IPS-20b (cell line): ENCODE results near the gene COPE.

Experiments
- H3K27ac ChIP-seq: one replicate; pipeline ENCODE4 v1.5.1; 2013; ENCODE audit warnings: low read length
- H3K27me3 ChIP-seq: 2 replicates; pipeline ENCODE4 v1.6.1; 2013; ENCODE audit warnings: mild to moderate bottlenecking, low read length, inconsistent platforms; ENCODE audit not compliant: insufficient read depth
- H3K36me3 ChIP-seq: 2 replicates; pipeline ENCODE4 v1.6.1; 2013; ENCODE audit warnings: low read depth, mild to moderate bottlenecking, inconsistent platforms, low read length, moderate library complexity; ENCODE audit not compliant: insufficient read depth
- H3K4me1 ChIP-seq: 2 replicates; pipeline ENCODE4 v1.6.1; 2013; ENCODE audit warnings: mild to moderate bottlenecking, control low read depth, inconsistent platforms, low read length, moderate library complexity; ENCODE audit not compliant: insufficient read depth
- H3K4me3 ChIP-seq: 2 replicates; pipeline ENCODE4 v1.5.1; 2013; ENCODE audit warnings: mild to moderate bottlenecking, low read length, inconsistent platforms
- H3K9ac ChIP-seq: 2 replicates; pipeline ENCODE4 v1.6.1; 2013; ENCODE audit warnings: low read depth, mild to moderate bottlenecking, inconsistent platforms, low read length, moderate library complexity
- H3K9me3 ChIP-seq: 2 replicates; pipeline ENCODE4 v1.6.1; 2013; ENCODE audit warnings: mild to moderate bottlenecking, low read depth, low read length, inconsistent platforms; ENCODE audit not compliant: insufficient read depth

The COPE gene

DNA sequence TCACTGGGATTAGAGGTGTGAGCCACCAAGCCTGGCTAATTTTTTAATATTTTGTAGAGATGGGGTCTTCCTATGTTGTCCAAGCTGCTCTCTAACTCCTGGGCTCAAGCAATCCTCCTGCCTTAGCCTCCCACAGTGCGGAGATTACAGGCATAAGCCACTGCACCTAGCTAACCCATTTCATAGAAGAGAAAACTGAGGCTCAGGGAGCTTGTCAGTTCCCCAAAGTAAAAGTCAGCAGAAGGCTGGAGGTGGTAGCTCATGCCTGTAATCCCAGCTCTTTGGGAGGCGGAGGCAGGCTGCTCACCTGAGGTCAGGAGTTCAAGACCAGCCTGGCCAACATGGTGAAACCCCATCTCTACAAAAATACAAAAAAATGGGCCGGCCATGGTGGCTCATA is 30.7 kb upstream of the COPE start:
- Histone ChIP-seq H3K9ac (no peak overlapping the region), H3K27ac (no peak overlapping the region), H3K9me3 (no peaks in the 10 kb centered on the region), H3K4me1 (no peaks in the 10 kb centered on the region), H3K4me3 (no peak overlapping the region), H3K36me3 (no peaks in the 10 kb centered on the region), H3K27me3 (no peaks in the 10 kb centered on the region)

DNA sequence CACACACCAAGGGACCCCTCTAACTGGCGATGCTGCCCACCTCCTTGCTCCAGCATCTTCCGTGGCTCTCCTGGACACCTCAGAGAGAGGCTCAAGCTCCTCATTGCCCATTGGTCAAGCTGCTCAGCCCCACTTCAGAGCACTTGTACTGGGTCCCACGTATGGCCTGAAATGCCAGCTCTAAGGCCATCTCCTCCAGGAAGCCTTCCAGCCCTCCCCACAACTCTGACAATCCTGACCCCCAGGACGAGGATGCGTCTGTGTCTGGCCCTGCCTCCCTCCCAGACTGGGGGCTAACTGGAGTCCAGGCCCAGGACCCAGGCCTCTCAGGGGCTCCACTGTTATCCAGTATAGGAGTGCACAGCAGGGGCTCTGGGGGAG is 29.8 kb upstream of the COPE start:
- no peak overlapping the region for H3K9ac ChIP-seq
- H3K4me3 ChIP-seq: no peak overlapping the region
- no peaks in the 10 kb centered on the region for H3K36me3 ChIP-seq
- H3K9me3 ChIP-seq: no peaks in the 10 kb centered on the region
- H3K4me1 ChIP-seq: no peaks in the 10 kb centered on the region
- H3K27ac ChIP-seq: no peak overlapping the region
- no peaks in the 10 kb centered on the region for H3K27me3 ChIP-seq

- Histone ChIP-seq H3K36me3 (no peaks in the 10 kb centered on the region), H3K27me3 (no peaks in the 10 kb centered on the region), H3K4me3 (no peak overlapping the region), H3K9ac (no peak overlapping the region), H3K27ac (no peak overlapping the region), H3K9me3 (no peaks in the 10 kb centered on the region), H3K4me1 (no peaks in the 10 kb centered on the region)
These were observed 29.1 kb upstream of the COPE start for GRCh38 chr19:18948075-18948975.

DNA sequence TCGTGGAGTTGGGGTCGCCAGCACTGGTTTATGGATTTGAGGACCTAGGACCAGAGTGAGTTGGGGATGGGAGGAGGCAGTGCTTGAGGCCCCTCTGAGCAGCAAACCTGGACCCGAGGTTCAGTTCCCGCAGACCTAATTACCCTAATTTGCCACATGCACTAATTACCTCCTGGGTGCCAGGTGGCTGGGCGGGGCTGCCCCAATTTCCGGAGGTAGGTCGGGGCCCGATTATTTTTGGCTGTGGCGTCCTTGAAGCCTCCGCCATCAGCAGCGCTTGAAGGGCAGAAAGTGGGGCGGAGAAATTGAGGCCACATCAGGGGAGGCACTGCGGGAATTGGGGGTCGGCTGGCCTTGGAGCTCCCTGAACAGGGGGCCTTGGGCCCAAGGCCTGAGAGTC is 27.7 kb upstream of the COPE start:
- Histone ChIP-seq H3K27me3 (peaks cover 1% of the 10 kb centered on the region), H3K27ac (no peak overlapping the region), H3K9me3 (no peaks in the 10 kb centered on the region), H3K4me1 (no peaks in the 10 kb centered on the region), H3K9ac (no peak overlapping the region), H3K36me3 (no peaks in the 10 kb centered on the region), H3K4me3 (no peak overlapping the region)

DNA sequence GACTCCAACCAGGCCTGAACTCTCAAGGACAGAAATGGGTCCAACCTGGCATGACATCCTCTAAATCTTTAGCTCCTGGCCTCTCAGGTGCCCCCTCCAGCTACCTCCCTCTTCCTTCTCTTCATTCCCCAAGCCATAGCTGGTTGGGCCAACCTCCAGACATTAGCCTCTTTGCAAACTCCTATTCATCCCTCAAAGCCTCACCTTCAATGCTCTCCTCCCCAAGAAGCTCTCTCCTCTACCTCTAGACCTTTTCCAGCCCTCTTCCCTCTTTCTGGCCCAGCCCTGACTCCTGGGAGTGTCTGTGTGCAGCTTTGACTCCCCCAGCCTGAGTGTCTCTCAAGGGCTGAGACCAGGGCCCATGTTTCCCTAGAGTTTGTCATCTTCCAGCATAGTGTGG is 27.1 kb upstream of the COPE start:
- Histone ChIP-seq H3K4me3 (no peak overlapping the region), H3K36me3 (no peaks in the 10 kb centered on the region), H3K9me3 (no peaks in the 10 kb centered on the region), H3K27ac (no peak overlapping the region), H3K9ac (no peak overlapping the region), H3K27me3 (peaks cover 7% of the 10 kb centered on the region), H3K4me1 (no peaks in the 10 kb centered on the region)

- Histone ChIP-seq H3K4me1 (no peaks in the 10 kb centered on the region), H3K9me3 (no peaks in the 10 kb centered on the region), H3K27ac (no peak overlapping the region), H3K4me3 (no peak overlapping the region), H3K27me3 (peaks cover 12% of the 10 kb centered on the region), H3K36me3 (no peaks in the 10 kb centered on the region), H3K9ac (no peak overlapping the region)
These were observed 26.1 kb upstream of the COPE start for GRCh38 chr19:18945297-18945696.

DNA sequence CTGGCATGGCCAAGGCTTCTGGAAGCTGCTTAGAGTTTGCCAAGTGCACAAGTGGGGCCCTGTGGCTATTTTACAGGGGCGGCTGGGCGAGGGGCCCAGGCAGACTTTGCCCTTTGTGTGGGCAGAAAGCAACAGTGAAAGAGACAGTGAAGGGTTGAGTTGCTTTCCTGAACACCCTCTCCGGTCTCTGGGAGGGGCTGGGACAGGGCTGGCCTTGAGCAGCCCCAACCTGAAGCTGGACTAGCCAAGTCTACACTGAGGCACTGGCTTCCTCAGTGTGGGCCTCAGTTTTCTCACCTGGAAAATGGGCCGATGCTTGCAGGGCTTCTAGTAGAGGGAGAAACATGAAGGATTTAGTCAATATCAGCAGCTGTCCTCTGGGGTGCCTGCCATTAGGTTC is 24.3 kb upstream of the COPE start:
- H3K9me3 ChIP-seq: no peaks in the 10 kb centered on the region
- no peak overlapping the region for H3K4me3 ChIP-seq
- peaks cover 5% of the 10 kb centered on the region for H3K4me1 ChIP-seq
- H3K9ac ChIP-seq: no peak overlapping the region
- H3K27ac ChIP-seq: no peak overlapping the region
- H3K27me3 ChIP-seq: peaks cover 15% of the 10 kb centered on the region
- H3K36me3 ChIP-seq: 0 out of 2 replicates have a peak, but pooled peaks cover under 1% of the 10 kb centered on the region

DNA sequence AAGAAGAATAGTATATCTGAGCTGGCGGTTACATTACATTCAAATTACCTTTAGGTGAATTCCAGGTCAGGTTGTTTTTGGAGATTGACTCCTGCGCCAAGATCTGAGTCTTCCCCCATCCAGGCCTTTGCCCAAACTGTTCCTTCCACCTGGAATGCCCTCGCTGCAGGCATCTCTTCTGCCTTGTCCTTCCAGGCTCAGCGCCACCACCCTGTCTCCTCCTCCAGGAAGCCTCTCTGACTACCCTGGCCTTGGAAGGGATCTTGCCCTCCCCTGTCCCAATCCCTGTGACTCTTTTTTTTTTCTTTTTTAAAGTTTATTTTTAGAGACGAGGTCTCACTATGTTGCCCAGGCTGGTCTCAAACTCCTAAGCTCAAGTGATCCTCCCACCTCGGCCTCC is 23.5 kb upstream of the COPE start:
- no peaks in the 10 kb centered on the region for H3K9me3 ChIP-seq
- H3K4me3 ChIP-seq: no peak overlapping the region
- H3K27me3 ChIP-seq: peaks cover 15% of the 10 kb centered on the region
- H3K4me1 ChIP-seq: peaks cover 5% of the 10 kb centered on the region
- H3K27ac ChIP-seq: no peak overlapping the region
- 0 out of 2 replicates have a peak, but pooled peaks cover 5% of the 10 kb centered on the region for H3K36me3 ChIP-seq
- no peak overlapping the region for H3K9ac ChIP-seq

GRCh38 chr19:18941628-18942354 is 22.6 kb upstream of the COPE start:
- Histone ChIP-seq H3K27me3 (peaks cover 15% of the 10 kb centered on the region), H3K9ac (no peak overlapping the region), H3K4me1 (peaks cover 5% of the 10 kb centered on the region), H3K4me3 (peak overlapping the region; percentile 60; the same call in 1 of the 2 replicates), H3K36me3 (0 out of 2 replicates have a peak, but pooled peaks cover 5% of the 10 kb centered on the region), H3K9me3 (no peaks in the 10 kb centered on the region), H3K27ac (no peak overlapping the region)

- 0 out of 2 replicates have a peak, but pooled peaks cover 5% of the 10 kb centered on the region for H3K36me3 ChIP-seq
- H3K4me1 ChIP-seq: peaks cover 5% of the 10 kb centered on the region
- H3K4me3 ChIP-seq: peak within 1 kb of the TSS; percentile 81
- H3K27me3 ChIP-seq: peaks cover 15% of the 10 kb centered on the region
- no peak within 1 kb of the TSS for H3K27ac ChIP-seq
- H3K9ac ChIP-seq: peak within 1 kb of the TSS; percentile 76; the same call in 1 of the 2 replicates
- no peaks in the 10 kb centered on the region for H3K9me3 ChIP-seq
These were observed 21.8 kb upstream of the COPE start, which contains the start of gene HOMER3 for GRCh38 chr19:18940769-18941627. HOMER3 (minus strand) TSS chr19:18941217; CDS start chr19:18938982, 2,235 bp downstream.
